HFF-Myc (cell line): Measurements from ENCODE around the gene FHIT.

ENCODE experiments used
- DNase-seq: peaks from one replicate; pipeline ENCODE4 v3.0.0-alpha.2; 2011; ENCODE audit warnings: low read depth; ENCODE audit errors: extremely low read depth
- H3K4me3 ChIP-seq: replicated peaks from 2 replicates; pipeline ENCODE4 v1.5.1; 2011; ENCODE audit warnings: low read depth, mild to moderate bottlenecking, control low read depth, low read length
- CTCF ChIP-seq: IDR thresholded peaks from 2 replicates; pipeline ENCODE4 v1.5.1; 2012; ENCODE audit warnings: mild to moderate bottlenecking, low read depth, low read length, control low read depth; ENCODE audit errors: missing control alignments

The FHIT gene

GRCh38 chr3:61117045-61117898, 134.0 kb downstream of the FHIT start:
- no peak for TF ChIP-seq CTCF
- no peak for DNase-seq
- H3K4me3 ChIP-seq = no peak overlapping the region

GRCh38 chr3:61114316-61114953, 136.8 kb downstream of the FHIT start:
- DNase-seq = no peak

GRCh38 chr3:61111825-61112224, 139.4 kb downstream of the FHIT start:
- no peak overlapping the region for H3K4me3 ChIP-seq
- no peak for DNase-seq
- TF ChIP-seq CTCF = no peak

More at GRCh38 chr3:61114316-61114953, 136.8 kb downstream of the FHIT start:
- no peak overlapping the region for H3K4me3 ChIP-seq
- TF ChIP-seq CTCF = no peak

- no peak overlapping the region for H3K4me3 ChIP-seq
- no peak for TF ChIP-seq CTCF
- no peak for DNase-seq
Observed at GRCh38 chr3:61110576-61110975, 140.7 kb downstream of the FHIT start.

GRCh38 chr3:61108247-61109019, 142.8 kb downstream of the FHIT start:
- DNase-seq = no peak
- H3K4me3 ChIP-seq = no peak overlapping the region
- TF ChIP-seq CTCF = no peak

GRCh38 chr3:61094608-61095007, 156.6 kb downstream of the FHIT start:
- no peak for DNase-seq
- H3K4me3 ChIP-seq = no peak overlapping the region
- TF ChIP-seq CTCF = no peak
